NK-92 (cell line): ENCODE results near the gene ZNF654.
"Not testable (repeated sequence)": the region's sequence is repeated elsewhere in the genome, so short reads cannot be mapped to it uniquely, and the experiment has no call there.

ENCODE experiments used
- DNase-seq: peaks from one replicate; lab custom pipeline; 2025; ENCODE audit not compliant: unreplicated experiment; lab: John Stamatoyannopoulos, UW

ZNF654 gene

DNA sequence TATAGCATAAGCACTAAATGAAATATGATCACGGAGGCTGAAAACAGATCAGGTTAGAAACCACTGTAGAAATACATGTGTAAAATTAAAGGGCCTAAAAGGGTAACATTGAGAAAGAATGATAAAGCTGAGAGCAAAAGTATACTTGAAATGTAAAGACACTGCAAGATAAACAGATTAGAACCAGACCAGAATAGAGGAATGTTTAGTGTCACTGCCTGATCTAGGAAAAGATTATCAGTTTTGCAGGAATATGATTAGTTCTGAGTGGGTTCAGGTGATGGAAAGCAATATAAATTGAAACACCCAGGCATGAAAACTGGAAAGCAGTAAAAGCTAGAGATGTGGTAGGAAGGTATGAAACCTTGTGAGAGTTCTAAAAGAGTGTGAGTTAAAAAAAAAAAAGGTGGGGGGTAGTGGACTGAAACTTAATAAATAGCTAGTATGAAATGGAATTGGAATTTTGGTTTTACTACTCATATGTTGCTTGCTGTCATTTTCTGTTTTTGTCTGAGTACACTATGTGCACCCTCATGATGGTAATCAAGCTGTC is 74.7 kb downstream of the ZNF654 start:
- DNase-seq: no peak

DNA sequence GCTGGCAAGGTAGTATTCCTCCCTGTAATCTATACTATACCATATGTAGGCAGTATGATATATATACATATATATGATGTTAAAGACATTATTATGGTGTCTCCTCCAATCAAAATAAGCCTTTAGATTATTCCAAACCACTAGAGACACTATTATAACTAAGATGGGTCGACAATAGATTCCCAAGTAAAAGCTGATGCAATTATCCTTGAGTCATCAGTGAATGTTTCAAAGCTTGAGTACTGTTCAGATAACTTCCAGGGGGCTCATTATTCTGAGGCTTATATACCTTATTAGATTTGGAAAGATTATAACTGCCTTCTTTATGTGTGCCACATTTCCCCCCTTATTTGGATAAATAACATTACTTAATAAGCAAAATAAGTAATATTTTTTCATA is 78.8 kb downstream of the ZNF654 start:
- no peak for DNase-seq

DNA sequence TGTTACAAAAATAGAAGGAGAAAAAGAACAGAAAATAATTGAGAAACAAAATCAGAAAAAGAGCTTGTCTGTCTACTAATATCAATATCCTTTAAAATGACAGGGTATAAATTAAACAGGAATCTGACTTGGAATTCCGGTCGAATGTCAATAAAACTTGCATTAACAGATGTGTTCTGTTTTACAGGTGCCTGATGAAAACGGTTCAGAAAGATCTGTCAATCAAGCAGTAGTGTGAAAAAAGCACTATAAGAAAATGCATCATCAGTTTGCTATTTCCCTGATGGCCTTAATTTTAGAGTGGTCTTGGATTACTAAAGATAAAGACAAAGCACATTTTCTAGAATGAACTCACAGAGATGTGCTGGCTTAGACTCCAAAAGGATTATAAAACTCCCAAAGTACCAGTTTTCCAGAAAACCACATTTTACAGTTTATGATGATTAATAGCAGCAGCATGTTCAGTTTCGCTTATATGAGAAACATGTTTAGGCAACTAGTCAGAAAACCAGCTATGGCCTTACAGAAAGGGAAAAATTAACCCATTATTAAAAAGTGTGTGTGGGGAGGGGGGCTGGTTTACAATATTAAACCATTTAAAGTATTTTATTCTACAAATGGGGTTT is 82.5 kb downstream of the ZNF654 start:
- no peak for DNase-seq

DNA sequence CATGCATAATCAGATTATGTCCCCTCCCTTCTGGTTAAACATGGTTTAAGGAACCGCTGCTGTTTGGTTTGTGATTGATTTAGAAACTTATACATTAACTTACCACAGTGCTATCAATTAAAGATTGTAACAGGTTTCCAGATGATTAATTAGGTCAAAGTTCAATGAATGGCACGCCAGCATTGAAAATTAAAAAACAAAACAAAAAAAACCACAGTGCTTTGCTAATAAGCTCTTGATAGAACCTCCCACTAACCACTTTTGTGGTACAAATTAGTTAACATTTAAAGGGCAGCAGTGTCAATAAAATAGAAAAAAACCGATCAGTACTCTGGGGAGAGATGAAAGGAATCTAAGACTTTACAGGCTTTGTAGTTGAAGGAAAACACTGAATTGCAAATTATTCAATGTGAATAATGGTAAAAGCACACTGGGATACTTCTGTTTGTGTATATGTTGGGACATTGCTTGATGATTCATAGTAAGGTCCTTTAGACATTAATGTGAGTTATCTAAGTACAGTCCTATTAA is 83.1 kb downstream of the ZNF654 start:
- DNase-seq: no peak

DNA sequence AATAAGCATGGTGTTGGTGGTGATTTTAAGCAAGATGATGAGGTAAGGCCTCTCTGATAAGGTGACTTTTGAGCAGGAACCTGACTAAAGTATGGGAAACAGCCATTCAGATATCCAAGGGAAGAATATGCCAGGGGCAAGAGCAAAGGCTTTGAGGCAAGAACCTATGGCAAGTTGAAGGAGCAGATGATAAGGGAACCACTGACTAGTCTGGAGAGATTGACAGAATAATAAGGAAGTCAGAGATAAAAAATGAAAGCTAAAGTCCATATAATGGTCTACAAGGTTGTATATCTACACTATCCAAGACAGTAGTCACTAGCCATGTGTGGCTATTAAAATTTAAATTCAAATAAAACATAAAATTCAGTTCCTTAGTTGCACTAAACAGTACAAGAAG is 88.2 kb downstream of the ZNF654 start:
- DNase-seq: no peak

DNA sequence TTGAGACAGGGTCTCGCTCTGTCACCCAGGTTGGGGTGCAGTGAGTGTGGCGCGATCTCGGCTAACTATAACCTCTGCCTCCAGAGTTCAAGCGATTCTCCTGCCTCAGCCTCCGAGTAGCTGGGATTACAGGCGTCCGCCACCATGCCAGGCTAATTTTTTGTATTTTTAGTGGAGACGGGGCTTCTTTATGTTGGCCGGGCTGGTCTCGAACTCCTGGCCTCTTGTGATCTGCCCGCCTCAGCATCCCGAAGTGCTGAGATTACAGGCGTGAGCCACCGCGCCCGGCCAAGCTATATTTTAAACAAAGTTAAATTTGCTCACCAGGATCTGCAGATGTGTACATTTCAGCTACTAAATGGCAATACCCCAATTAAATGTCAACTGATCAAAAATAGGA is 89.6 kb downstream of the ZNF654 start:
- DNase-seq: no peak

DNA sequence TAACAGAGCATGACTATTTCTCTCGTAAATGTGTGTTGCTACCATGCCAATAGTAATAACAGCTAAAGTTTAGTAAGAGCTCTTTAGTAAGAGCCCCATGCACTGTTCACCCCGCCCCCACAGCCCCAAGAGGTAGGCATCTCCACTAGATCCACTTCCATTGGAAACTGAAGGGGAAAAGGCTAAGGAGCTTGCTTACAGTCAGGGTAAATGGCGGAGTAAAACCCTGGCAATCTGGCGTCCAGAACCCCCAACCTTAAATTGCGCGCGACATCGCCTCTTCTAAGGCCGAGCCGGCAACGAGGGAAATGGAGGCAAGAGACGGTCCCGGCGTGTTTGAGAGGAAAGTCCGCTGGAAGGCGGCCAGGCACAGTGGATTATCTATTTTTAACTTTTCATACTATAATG is 90.0 kb downstream of the ZNF654 start:
- no peak for DNase-seq

DNA sequence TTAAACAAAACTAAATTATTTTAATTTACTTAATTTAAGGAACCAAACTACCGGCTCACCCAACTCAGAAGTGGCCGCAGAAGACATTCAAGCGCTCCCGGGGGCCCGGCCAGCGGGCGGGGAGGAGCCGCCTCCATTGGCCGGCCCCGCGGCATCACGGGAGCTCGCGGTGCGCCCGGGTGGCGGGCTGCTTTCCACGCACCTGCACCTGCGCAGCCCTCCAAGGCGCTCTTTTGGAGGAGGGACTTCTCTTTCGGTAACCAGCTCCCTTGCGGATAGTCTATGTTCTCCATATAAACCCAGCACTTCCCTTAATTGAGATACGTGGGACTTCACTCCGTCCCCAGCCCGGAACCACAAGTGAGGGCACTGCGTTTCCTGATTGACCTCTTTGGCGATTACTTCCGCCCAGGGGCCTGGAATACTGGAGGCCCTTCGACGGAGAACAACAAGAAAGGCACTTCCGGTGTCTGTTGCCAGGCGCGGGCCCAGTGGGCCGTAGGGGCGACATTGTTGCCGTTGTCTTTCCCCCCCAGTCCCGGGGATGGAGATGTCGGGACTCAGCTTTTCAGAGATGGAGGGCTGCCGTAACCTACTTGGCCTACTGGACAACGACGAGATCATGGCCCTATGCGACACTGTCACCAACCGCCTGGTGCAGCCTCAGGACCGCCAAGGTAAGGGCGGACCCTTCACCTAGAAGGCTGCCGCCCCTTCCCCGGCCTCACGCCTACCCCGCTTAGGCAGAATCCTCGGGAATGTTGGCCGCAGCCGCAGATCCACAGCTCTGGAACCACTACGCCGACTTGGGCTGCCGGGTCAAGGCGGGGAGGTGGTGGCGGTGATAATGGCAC is 90.7 kb downstream of the ZNF654 start, which contains the start of gene C3orf38:
C3orf38 (plus strand) TSS at position 451 of the 854 bp plus-strand sequence; CDS start at position 545, 94 bp downstream.
- DNase-seq: no peak

DNA sequence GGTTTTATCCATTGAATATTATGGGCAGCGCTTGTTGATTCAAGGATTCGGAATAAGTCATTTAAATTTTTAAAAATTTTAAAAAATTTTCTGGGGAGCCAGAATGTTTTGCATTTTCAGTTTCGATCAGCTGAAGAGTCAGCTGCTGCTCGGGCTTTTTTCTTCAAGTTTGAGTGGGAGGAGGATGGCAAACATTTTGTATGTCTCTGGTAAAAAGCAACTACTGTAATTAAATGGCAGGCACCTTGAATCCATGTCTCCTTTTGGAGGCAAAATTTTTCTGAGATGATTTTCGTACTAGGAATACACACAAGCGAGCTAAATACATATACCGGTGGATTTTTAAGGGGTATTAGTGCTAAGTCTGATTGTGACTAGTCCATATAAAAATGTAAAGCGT is 91.3 kb downstream of the ZNF654 start:
- no peak for DNase-seq

DNA sequence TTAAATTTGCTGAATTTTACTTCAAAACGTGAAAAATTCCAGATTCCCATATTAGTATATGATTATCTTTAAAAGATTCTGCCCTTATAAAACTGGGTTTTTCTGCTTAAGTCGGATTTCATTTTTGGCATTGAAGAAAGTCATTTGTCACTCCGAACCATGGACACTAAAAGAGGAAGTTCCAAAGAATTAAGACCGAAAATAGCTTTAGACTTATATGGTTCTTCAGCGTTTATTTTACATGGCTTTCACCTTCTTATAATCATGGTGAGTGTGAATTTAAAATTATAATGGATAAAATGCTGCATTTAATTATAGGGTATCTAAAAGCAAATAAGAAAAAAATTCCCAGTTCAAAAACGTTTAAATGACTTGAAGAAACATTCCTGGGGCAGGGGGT is 91.8 kb downstream of the ZNF654 start:
- DNase-seq: no peak

DNA sequence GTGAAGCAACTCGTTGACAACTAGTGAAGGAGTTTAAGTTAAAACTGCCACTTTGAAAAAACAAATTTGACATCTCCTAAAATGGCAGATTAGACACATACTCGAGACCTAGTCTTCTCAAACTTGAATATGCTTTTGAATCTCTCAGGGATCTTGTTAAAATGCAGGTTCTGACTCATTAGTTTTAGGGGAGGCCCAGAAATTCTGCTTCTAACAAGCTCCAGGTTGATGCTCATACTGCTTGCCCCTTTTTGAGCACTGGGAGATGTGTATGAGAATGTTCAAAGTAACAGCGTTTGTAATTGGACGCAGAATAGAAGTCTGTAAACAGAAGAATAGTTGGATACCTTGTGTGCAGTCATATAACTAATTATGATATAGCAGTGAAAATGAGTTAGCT is 92.3 kb downstream of the ZNF654 start:
- no peak for DNase-seq

DNA sequence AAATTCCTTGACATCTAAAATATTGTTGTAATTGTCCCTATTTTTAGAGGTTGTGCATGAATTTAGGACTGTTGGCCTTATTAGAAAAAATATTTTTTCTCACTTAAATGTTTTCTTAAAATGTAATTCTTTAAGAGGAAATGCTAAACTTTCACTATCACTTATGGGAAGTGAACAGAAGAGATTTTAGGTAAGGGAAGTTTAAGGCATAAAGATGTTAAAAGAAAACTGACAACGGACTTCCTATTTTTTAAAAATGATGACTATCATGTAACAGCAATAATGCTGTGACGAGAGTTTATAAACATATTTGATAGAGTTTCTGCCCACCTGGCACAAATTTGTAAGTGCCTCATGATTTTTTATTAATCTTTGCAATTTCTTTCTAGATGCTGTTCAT is 93.8 kb downstream of the ZNF654 start:
- no peak for DNase-seq

DNA sequence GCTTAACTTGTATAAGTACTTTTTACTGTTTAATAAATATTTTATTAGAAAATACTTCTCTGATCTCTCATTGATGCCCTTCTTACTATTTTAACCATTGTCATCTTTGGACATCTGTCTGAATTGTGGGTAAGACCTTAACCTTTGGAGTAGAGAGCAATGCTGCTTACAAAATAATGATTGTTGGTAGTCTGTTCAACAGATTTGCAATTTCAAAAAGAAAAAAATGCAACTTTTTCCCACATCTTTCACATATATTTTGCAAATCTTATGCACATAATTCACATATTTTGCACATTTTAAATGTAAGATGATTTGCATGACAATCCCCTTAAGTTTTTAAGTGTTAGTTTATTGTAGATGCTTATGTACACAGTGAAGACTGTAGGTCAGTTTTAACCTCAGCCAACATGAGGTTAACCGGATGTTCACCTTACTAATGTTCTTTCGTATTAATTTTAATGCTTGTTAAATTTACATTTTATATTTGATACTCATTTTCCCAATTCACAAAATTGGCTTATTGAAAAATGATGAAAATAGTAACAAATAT is 107.4 kb downstream of the ZNF654 start:
- DNase-seq: no peak

DNA sequence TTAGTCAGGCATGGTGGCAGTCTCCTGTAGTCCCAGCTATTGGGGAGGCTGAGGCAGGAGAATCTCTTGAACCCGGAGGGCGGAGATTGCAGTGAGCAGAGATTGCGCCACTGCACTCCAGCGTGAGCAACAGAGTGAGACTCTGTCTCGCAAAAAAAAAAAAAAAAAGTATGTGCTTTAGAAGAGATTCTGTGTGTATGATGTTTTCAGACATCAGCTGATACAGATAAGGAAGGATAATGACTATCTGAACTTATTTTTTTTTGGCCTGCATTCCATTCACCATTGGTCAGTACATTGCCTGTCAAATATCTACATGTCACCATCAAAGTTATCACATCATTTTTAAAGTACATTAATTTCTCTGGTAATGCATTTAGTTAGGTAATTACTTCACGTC is 108.1 kb downstream of the ZNF654 start:
- no peak for DNase-seq

DNA sequence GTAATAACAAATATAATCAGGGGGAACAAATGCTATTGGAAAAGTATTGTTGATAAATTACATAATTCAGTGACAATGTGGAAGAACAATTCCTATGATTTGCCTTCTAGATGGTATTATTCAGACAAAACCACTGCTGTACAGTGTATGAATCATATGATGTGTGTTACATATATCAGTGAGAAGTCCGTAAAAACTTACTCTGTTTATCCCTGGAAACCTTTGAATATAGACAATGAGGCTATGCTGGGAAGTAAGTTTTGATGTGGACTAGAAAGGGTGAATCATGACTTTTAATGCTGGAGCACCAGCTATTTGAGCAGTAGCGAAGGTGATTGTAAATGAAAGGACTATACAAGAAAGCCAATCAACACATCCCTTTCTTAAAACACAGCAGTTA is 108.6 kb downstream of the ZNF654 start:
- DNase-seq: no peak

DNA sequence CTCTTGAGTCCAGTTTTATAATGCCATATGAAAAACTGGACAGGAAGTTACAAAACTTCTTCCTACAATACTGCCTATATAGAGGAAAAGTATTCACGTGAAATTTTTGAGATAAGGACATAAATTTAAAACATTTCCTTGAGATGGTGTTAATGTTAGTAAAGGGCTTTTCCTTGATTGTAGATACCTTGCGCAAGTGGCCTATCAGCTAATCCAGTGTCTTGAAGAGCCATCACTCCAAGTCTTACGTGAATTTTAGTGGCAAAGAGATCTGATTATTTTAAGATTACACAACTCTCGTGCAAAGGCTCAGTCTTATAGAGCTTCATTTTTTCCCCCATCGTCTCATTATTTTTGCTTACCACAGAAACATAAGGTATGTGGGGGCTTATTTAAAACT is 109.1 kb downstream of the ZNF654 start:
- no peak for DNase-seq

DNA sequence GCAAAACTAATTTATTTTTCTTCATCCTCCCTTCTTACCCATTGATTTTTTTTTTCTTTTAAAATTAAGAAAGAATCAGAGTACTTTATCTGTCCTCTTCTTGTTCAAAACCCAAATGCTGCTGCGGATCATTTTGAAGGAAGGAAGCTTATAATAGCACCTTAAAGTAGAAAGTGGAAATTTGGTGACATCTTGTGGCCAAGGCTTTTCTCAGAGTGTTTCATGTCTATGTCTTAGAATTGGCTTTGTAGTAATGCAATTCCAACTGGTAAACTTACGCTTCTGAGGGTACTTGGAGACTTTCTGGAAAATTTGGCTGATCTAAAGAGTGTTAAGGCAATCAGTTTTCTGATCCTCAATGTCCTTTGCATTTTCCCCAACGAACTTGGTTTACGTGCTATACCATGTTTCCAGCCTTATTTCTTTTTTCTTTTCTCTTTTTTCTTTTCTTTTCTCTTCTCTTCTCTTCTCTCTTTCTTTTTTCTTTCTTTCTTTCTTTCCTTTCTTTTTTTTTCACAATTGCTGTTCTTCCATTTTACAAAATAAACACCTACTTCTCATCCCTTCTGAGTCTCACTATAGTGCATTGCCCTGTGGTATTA is 121.4 kb downstream of the ZNF654 start:
- DNase-seq: no peak

DNA sequence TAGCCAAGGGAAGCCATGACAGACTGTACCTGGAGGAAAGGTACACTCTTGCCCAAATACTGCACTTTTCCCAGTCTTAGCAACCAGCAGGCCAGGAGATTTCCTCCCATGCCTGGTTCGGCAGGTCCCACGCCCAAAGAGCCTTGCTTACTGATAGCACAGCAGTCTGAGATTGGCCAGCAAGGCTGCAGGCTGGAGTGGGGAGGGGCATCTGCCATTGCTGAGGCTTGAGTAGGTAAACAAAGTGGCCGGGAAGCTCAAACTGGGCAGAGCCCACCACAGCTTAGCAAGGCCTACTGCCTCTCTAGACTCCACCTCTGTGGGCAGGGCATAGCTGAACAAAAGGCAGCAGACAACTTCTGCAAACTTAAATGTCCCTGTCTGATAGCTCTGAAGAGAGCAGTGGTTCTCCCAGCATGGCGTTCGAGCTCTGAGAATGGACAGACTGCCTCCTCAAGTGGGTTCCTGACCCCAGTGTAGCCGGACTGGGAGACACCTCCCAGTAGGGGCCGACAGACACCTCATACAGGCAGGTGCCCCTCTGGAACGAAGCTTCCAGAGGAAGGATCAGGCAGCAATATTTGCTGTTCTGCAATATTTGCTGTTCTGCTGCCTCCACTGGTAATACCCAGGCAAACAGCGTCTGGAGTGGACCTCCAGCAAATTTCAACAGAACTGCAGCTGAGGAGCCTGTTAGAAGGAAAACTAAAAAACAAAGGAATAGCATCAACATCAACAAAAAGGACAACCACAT is 123.3 kb downstream of the ZNF654 start:
- not testable (repeated sequence) for DNase-seq

DNA sequence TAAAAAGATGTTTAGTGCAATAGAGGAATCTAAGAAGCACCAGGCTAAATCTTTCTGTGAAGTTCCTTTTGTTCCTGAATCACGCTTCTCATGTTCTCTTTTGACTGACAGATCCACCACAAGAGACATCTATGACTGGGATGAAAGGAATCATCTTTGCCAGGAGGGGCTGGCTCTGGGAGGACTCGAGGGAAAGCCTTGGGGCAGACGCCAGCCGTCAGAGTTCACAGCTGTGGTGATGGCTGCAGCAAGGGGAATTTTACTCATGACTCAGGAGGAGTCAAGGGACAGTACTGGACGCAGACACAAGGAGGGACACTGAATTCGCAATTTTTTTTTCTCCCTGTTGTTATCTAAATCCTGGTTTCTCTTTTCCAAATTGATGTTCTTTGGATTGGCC is 129.4 kb downstream of the ZNF654 start:
- no peak for DNase-seq

DNA sequence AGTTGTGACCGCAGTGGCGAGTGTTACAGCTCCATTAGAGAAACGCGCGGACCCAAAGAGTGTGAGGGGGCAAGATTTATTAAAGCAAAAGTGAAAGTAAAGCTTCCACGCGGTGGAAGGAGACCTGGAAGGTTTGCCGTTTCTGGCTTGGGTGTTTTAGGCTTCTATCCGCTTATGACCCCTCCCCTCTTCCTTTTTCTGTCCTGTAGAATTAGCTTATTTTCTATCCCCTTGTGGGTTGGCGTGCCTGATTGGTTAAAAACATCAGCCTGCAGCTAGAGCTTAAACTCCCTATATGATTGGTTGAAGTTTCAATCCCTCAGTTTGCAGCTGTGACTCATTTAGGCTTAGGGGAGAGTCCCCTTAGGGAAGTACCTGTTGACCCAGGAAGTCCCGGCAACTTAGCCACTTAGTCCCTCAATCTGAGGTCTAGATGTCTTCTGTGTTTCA is 130.3 kb downstream of the ZNF654 start:
- DNase-seq: no peak
